NCI-H510A treated with DMSO at 0.1 percent for 48 hours (cell line): ENCODE measurements around the gene MRPS34.
"Not testable (repeated sequence)": the region's sequence is repeated elsewhere in the genome, so short reads cannot be mapped to it uniquely, and the experiment has no call there.

Experiments used
- DNase-seq: peaks from one replicate; lab custom pipeline; 2025; lab: John Stamatoyannopoulos, UW

Gene MRPS34

GRCh38 chr16:1772908-1773702 is at the start of gene MRPS34:
Gene MRPS34, minus strand, starts transcription at chr16:1773134. Its CDS starts 15 bp downstream, at chr16:1773119.
- DNase-seq = peak; percentile 52

- DNase-seq = no peak
Observed at GRCh38 chr16:1821861-1822611, 49.1 kb upstream of the MRPS34 start.

GRCh38 chr16:1820946-1821290 is 48.0 kb upstream of the MRPS34 start:
- no peak for DNase-seq

DNA sequence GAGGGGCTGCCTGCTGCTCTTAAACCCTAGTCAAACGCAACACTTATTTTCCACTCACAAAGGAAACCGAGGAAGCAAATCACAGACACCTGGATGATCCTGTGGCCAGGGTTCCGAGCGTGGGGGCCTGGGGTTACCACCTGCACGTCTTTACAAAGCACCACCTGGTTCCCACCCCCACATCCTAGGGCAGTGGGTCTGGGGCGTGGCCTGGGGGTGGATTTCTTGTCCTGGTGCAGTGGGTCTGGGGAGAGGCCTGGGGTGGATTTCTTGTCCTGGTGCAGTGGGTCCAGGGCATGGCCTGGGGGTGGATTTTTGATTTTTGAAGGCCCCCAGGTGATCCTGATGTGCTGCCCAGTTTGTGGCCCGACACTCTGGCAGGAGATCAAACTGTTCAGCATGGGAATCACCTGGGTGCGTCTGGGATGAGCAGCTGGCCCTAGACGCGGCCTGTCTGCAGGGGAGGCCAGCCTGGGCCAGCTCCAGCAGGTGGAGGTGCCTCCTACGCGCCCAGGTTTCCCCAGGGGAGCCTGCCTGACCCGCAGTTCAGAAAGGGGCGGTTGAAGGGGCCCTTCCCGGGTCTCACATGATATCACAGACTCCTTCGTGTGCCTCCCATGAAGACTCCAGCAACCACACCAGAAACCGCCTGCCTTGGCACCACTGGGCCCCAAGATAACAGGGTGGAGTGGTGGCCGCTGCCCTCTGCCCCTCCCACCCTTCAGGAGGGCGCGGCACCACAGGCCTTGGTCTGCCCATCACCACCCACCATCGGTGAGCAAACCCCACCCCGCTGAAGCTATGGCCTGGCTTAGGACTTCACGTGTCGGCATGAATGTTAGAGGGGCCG is 47.4 kb upstream of the MRPS34 start:
- no peak for DNase-seq

- no peak for DNase-seq
Observed at GRCh38 chr16:1819611-1820010, 46.7 kb upstream of the MRPS34 start.

DNA sequence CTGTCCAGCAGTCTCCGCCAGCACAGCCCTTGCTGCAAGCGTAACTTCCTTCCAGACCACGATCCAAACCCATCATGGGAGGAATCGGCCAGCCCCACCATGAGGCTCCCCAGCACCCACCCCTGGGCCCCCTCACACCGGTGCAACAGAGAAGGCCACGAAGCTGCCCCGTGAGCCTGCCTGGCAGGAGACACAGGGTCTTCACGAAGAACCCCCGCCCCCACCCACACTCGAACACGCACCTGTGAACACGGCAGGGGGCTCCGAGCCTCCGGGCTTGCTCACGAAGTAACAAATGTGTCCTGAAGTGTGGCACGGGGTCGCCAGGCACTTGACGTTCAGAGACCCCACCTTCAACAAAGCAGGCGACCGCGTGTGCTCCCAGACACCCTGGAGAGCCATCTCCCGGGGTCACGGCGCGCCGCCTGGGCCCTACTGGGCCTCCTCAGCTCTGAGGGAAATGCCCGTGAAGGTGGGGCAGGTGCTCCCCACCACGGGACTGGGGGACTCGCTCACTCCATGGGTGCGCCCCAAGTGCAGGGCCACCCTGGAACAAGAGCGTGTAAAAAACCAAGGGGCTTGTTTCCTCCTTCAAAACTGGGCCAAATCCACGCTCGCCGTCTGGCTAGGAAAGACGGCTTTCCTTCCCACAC is 46.1 kb upstream of the MRPS34 start:
- DNase-seq = no peak

- no peak for DNase-seq
Observed at GRCh38 chr16:1818204-1818872, 45.4 kb upstream of the MRPS34 start.

DNA sequence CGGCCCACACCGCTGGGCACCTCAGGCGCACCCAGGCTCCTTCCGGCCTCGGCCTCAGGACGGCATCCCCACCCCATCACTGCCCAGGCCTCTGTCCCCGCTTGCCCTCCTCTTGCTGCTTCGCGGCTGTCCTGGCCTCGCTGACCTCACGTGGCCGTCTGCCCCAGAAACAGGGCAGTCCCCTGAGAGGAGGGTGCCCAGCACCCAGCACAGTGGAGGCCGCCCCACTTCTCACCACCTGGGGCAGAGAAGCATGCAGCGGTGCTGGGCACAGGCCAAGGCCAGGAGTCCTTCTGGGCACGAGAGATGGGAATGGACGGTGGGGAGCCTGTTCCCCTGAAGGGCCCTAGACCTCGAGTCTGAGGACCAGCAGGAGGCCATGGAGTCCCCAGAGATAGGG is 44.8 kb upstream of the MRPS34 start:
- DNase-seq = no peak

DNA sequence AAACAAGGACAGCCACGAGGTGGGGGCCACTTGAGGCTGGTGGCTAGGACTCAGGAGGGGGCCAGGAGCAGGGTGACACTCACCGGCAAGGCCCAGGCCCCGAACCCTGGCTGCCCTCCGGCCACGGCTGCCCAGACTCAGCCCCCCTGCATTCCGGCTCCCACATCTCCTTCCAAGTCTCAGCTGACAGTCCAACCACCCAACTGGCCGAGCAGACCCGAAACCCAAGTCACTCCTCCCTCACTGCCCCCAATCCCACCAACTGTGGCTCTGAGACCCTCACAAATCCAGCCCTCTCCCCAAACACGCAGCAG is 44.3 kb upstream of the MRPS34 start:
- DNase-seq = no peak

GRCh38 chr16:1816396-1817275 is 43.7 kb upstream of the MRPS34 start:
- no peak for DNase-seq

- no peak for DNase-seq
Observed at GRCh38 chr16:1815461-1815860, 42.5 kb upstream of the MRPS34 start.

GRCh38 chr16:1812732-1813163 is 39.8 kb upstream of the MRPS34 start:
- DNase-seq = peak; percentile 32

GRCh38 chr16:1810536-1810935 is 37.6 kb upstream of the MRPS34 start:
- no peak for DNase-seq

- no peak for DNase-seq
Observed at GRCh38 chr16:1810106-1810505, 37.2 kb upstream of the MRPS34 start.

GRCh38 chr16:1809281-1809801 is 36.4 kb upstream of the MRPS34 start:
- no peak for DNase-seq

- DNase-seq = no peak
Observed at GRCh38 chr16:1808691-1809090, 35.8 kb upstream of the MRPS34 start.

DNA sequence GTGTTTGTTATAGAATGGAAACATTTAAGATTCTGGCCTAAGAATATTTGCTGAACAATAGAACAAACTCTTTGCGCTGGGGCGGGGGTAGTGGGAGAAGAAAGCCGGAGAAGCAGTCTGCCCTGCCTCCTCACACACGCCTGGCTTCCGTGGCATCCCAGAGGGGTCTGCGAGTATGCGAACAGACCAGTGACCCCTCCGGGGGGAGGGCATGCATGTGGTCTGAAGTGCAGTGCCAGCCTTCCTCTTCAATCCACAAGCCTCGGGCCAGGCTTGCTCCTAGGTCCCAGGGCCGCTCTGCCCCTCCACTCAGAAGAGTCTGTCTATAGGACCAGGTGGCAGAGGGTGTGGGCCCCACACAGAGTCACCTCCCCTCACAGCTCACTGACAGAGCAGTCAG is 34.7 kb upstream of the MRPS34 start:
- no peak for DNase-seq

- no peak for DNase-seq
Observed at GRCh38 chr16:1800701-1801100, 27.8 kb upstream of the MRPS34 start.

DNA sequence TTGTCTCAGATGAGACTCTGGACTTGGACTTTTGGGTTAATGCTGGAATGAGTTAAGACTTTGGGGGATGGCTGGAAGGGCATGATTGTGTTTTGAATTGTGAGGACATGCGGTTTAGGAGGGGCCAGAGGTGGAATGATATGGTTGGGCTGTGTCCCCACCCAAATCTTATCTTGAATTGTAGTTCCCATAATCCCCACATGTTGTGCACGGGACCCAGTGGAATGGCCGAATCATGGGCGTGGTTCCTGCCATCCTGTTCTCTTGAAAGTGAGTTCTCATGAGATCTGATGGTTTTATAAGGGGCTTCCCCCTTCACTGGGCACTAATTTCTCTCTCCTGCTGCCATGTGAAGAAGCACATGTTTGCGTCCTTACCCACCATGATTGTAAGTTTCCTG is 26.3 kb upstream of the MRPS34 start:
- not testable (repeated sequence) for DNase-seq

DNA sequence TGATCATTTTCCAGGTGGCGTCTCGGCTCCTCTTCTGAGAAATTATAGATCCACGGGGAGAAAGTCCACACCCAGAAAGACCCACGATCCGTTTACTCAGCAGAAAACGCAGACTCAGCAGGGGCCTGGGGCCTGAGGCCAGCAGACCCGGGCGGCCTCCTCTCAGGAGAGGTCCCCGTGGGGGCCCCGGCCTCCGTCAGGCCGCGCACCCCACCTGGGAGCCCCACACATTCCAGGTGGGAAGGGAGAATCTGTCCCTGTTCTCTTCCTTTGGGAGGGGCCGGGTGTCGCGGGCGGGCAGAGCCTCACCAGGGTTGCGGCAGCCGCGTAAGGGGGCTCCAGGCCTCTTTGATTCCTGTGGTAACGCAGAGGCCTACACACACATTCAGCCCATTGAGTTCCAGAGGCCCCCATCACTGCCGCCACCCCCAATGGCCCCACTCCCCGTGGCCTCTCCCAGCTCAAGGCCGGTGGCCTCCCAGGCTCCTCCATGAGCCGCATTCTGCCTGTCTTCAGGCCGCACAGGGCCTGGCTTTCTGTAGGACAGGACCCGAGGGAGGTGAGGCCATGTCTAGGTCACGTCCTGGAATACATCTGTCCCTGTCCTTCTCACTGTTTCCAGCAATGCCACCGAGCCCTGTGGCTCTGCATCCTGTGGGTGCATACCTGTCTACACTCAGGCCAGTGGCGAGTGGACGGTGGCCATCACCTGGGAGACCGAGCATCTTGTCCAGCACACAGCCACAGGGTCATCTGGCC is 22.2 kb upstream of the MRPS34 start:
- DNase-seq = no peak
